HepG2 (cell line): ENCODE data around the gene SRC. TPM values are rescaled to one million over a fixed set of nuclear protein-coding genes. Genes with fewer than 3 reads are reported as not detected.

Experiments
- ARNT2 ChIP-seq: sonication (generic); formaldehyde crosslinking; IDR thresholded peaks from 2 replicates; pipeline ENCODE4 v1.8.0; 2022; ENCODE audit warnings: mild to moderate bottlenecking, low read depth, missing genetic modification reagents, moderate library complexity
- CBX5 ChIP-seq: sonication (generic); formaldehyde crosslinking; IDR thresholded peaks from 2 replicates; pipeline ENCODE4 v1.4.0; 2020; ENCODE audit warnings: missing genetic modification reagents, borderline replicate concordance
- HMG20B ChIP-seq: conservative IDR thresholded peaks from 2 replicates; pipeline ENCODE4 v1.6.1; 2016; ENCODE audit warnings: missing genetic modification reagents, missing compliant biosample characterization
- NFATC3 ChIP-seq: sonication (generic); formaldehyde crosslinking; IDR thresholded peaks from 2 replicates; pipeline ENCODE4 v1.5.1; 2020; ENCODE audit warnings: mild to moderate bottlenecking, missing genetic modification reagents
- TSC22D2 ChIP-seq: sonication (generic); formaldehyde crosslinking; IDR thresholded peaks from 2 replicates; pipeline ENCODE4 v1.5.1; 2020; ENCODE audit warnings: missing genetic modification reagents, mild to moderate bottlenecking, borderline replicate concordance
- ZNF136 ChIP-seq: sonication (generic); formaldehyde crosslinking; IDR thresholded peaks from 2 replicates; pipeline ENCODE4 v1.8.1; 2022; ENCODE audit warnings: low read depth, mild to moderate bottlenecking, moderate library complexity, missing genetic modification reagents
- ZNF180 ChIP-seq: sonication (generic); formaldehyde crosslinking; IDR thresholded peaks from 2 replicates; pipeline ENCODE4 v1.4.0; 2020; ENCODE audit warnings: low read depth, missing genetic modification reagents, borderline replicate concordance
- ZNF350 ChIP-seq: sonication (generic); formaldehyde crosslinking; IDR thresholded peaks from 2 replicates; pipeline ENCODE4 v1.4.0; 2020; ENCODE audit warnings: mild to moderate bottlenecking, low read depth, missing genetic modification reagents, borderline replicate concordance
- ZNF383 ChIP-seq: sonication (generic); formaldehyde crosslinking; IDR thresholded peaks from 2 replicates; pipeline ENCODE4 v1.4.0; 2020; ENCODE audit warnings: missing genetic modification reagents, mild to moderate bottlenecking, borderline replicate concordance
- ZNF510 ChIP-seq: sonication (generic); formaldehyde crosslinking; IDR thresholded peaks from 2 replicates; pipeline ENCODE4 v1.4.0; 2020; ENCODE audit warnings: low read depth, mild to moderate bottlenecking, missing genetic modification reagents
- ZSCAN25 ChIP-seq: sonication (generic); formaldehyde crosslinking; IDR thresholded peaks from 2 replicates; pipeline ENCODE4 v1.8.0; 2022; ENCODE audit warnings: mild to moderate bottlenecking, missing genetic modification reagents
- polyA plus RNA-seq, 8 experiments: library from polyadenylated mRNA; depleted of rRNA in 3 of 8; stranded (reverse) in 7 of 8; unstranded in 1 of 8; fragments of >200 nt; fragmentation: Illumina TruSeq in 4 of 8; extraction: Trizol in 4 of 8; gene quantifications; 2 replicates each; pipeline versions ENCODE4 v1.2.1 to v1.2.3, GENCODE V29; 2011 to 2016; ENCODE audit warnings: low read depth in 4 of 8, missing spikeins in 1 of 8, mixed read lengths in 1 of 8; ENCODE audit not compliant: insufficient read depth in 1 of 8
- total RNA-seq, 5 experiments: library from RNA; depleted of rRNA; stranded (reverse); fragments of >200 nt; fragmentation: Illumina TruSeq; extraction: Trizol; gene quantifications; 2 replicates each; pipeline ENCODE4 v1.2.3, GENCODE V29; 2016; ENCODE audit warnings: low read depth in 1 of 5
- TF ChIP-seq, protein P1 (sequence below): sonication (generic); formaldehyde crosslinking; IDR thresholded peaks from 2 replicates; pipeline ENCODE4 v1.4.0; 2020; ENCODE audit warnings: mild to moderate bottlenecking, missing genetic modification reagents
- TF ChIP-seq, protein P2 (sequence below): IDR thresholded peaks from 2 replicates; pipeline ENCODE4 v1.6.1; 2016; ENCODE audit warnings: missing genetic modification reagents, missing compliant biosample characterization

Gene SRC
- total and polyA plus RNA-seq, 2 of the 13 experiments (the other 11 are each of a cell fraction or from before 2014, with no cell fraction given), result 54.7 to 192 TPM

DNA sequence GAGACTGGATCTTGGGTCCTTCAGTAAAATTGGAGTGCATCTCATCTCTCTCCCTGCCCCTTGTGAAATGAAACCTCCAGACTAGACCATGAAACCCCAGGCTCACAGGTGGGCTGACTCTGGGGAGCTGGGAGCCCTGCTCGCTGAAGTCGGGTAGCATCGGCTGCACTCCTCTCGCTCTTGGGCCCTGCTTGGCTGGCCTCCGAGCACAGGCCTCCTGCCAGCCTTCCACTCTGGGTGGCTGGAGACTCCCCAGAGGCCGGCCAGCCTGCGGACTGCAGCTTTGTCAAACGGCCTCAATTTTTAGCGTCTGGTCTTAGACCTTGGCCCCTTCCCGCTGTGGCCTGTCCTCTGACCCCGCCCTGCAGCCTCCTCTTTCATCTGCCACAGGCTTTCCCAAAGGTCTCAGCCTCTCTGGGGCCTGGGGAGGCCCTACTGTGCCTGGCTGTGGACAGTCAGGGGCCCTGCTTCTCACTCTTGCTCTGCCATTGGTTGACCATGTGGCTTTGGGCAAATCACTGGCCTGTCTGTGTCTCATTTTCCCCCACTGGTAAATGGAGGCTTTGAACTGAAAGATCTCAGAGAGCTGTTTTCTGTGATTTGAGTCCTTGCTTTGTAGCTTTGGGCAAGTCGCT, 45.1 kb downstream of the SRC start (continued):
- TF ChIP-seq ZNF383 (no peak), ZNF136 (peak; percentile 95), HMG20B (peak; percentile 96), NFATC3 (CRISPR knock-in tag) (no peak; the same call in 1 of the 2 replicates), ZSCAN25 (CRISPR knock-in tag) (peak; percentile 86), ZNF180 (no peak), TSC22D2 (CRISPR knock-in tag) (peak; percentile 60; the same call in 1 of the 2 replicates), ARNT2 (peak; percentile 76; the same call in 1 of the 2 replicates), ZNF350 (peak; percentile 84), ZNF510 (0 out of 2 replicates have a peak, but pooled peaks have one; percentile 53), CBX5 (CRISPR knock-in tag) (0 out of 2 replicates have a peak, but pooled peaks have one; percentile 58)
- TF ChIP-seq, protein P1, sequence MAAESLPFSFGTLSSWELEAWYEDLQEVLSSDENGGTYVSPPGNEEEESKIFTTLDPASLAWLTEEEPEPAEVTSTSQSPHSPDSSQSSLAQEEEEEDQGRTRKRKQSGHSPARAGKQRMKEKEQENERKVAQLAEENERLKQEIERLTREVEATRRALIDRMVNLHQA (CRISPR knock-in tag), result no peak
- TF ChIP-seq, protein P2, sequence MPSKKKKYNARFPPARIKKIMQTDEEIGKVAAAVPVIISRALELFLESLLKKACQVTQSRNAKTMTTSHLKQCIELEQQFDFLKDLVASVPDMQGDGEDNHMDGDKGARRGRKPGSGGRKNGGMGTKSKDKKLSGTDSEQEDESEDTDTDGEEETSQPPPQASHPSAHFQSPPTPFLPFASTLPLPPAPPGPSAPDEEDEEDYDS (CRISPR knock-in tag), result peak; percentile 80
